ENCODE data around the gene FRMD4A.

Gene FRMD4A

DNA sequence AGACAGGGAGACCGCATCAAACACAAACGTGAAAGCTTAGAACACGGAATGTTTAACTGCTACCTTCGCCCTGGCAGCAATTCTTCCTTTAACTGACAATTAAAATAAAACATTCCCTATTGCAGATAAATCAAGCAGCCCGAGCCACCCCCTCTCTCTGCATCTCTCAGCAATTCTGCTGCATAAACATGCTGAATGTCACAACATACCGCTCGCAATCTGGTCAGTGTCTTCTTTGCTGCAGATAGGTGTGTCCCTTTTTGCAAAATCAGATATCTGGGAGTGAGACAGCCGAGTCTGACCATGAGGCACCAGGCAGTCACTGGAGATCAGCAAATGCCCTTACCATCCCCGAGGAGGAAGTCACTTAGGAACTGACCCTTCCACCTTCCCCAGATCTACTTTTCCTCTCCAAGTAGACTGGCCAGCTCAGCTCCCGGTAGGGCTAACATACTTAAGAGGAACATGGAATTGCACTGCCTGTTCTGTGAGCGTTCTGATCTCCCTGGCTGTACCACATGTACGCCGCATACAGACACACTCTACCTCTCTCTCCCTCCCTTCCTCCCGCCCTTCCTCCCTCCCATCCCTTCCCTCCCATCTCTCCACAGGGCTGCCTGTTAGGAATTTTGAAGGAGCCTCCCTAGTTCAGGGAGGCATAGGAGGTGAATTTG is at the start of gene FRMD4A:
Gene FRMD4A, minus strand, starts transcription at position 537 of the 674 bp plus-strand sequence.
- no peak for DNase-seq (ENCODE audit: low read depth in 2 of 2)

- no peak for DNase-seq (ENCODE audit: low read depth in 2 of 2)
Measured at GRCh38 chr10:14379556-14380280, 49.0 kb upstream of the FRMD4A start.

DNA sequence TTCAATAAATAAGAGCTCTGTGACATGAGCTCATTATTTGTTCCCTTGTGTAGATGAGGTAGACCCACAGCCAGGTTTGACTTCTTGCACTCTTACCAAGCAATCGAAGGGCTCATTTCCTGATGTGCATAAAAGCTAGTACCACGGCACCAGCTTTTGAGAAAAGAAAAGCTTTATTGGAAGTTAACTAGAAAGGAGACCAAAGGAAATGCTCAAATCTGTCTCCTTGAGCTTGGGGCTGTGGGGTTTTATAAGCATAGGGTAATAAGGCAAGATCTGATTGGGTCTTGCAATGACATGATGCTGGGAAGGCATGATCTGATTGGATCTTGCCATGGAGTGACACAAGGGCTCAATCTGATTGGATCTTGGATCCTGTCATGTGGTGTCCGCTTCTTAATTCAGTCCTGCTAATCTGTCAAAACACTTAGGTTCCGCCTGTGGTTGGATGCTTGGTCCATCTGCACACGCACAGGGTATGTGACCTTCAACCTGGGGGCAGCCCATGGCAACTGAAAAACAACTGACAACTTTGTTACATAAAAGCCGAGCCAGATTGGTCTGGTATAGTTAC is 47.8 kb upstream of the FRMD4A start:
- DNase-seq (ENCODE audit: low read depth in 2 of 2): no peak

DNA sequence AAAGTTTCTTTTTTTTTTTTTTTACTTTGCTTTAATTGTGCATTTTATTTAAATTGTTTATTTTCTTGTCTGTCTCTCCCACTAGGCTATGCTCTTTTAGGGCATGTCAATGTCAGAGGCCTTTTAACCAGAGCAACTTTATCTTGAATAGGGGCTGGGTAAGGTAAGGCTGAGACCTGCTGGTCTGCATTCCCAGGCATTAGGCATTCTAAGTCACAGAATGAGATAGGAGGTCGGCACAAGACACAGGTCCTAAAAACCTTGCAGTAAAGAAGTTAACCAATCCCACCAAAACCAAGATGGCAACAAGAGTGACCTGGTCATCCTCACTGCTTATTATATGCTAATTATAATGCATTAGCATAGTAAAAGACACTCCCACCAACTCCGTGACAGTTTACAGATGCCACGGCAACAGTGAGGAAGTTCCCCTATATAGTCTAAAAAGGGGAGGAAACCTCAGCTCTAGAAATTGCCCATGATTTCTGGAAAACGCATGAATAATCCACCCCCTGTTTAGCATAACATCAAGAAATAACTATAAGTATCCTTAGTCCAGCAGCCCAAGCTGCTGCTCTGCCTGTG is 47.0 kb upstream of the FRMD4A start:
- DNase-seq (ENCODE audit: low read depth in 2 of 2): no peak

- no peak for DNase-seq (ENCODE audit: low read depth in 2 of 2)
Measured at GRCh38 chr10:14374745-14375445, 44.2 kb upstream of the FRMD4A start.

DNA sequence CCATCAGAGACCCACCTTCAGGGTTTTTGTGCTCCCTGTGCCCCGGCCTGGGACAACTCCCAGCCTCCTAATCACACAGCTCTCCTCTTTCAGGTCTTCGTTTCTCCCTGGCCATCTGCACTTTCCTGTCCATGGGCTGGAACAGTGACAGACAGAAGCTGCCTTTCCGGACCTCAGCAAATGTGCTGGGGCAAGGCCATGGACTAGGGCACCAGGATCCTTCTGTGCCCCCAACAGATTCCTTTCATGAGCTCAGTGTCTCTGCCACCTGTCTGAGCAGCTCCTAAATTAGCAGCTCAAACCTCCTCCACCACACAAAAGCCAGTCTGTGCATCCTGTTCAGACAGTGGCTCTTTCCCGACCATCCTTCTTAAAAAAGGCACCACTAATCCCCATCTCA is 41.9 kb upstream of the FRMD4A start:
- no peak for DNase-seq (ENCODE audit: low read depth in 2 of 2)

- no peak for DNase-seq (ENCODE audit: low read depth in 2 of 2)
Measured at GRCh38 chr10:14371581-14371980, 40.9 kb upstream of the FRMD4A start.

- DNase-seq (ENCODE audit: low read depth in 2 of 2): no peak
Measured at GRCh38 chr10:14370894-14371293, 40.2 kb upstream of the FRMD4A start.

GRCh38 chr10:14369906-14370305 is 39.2 kb upstream of the FRMD4A start:
- DNase-seq (ENCODE audit: low read depth in 2 of 2): no peak

DNA sequence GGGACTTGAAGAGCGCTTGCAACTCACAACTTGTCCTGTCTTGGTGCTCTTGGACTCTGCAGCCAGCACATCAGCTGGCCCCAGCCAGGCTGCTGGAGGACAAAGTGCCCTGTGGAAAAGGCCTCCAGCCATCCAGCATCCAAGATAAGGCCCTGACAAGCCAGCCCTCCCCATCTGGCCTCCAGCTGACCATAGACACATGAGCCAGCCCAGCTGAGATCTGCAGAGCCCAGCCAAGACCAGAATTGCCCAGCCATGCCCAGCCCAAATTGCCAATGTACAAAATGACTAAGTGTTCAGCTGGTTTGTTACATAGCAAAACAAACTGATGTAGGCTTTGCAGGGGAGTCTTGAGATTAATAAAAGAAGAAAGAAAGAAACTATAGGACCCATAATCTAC is 36.0 kb upstream of the FRMD4A start:
- DNase-seq (ENCODE audit: low read depth in 2 of 2): no peak

GRCh38 chr10:14365266-14365665 is 34.5 kb upstream of the FRMD4A start:
- DNase-seq (ENCODE audit: low read depth in 2 of 2): no peak

GRCh38 chr10:14362104-14362503 is 31.4 kb upstream of the FRMD4A start:
- DNase-seq (ENCODE audit: low read depth in 2 of 2): no peak

DNA sequence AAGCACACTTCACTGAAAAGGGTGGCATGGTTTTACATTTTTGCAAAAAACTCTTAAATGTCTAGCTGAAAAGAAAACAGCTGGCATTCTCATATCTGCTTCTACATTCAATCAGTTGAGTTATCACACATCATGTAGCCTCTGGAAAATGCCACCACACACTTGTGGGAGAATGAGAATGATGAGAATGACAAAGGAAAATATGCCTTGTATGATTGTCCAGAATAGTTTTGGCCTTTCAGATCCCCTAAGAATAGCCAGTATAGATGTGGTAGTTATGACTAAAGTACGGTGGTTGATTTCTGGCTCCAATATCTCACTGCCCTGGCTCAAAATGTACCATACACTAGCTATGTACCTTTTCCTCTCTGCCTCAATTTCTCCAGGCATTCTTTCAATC is 30.2 kb upstream of the FRMD4A start:
- DNase-seq (ENCODE audit: low read depth in 2 of 2): no peak

- no peak for DNase-seq (ENCODE audit: low read depth in 2 of 2)
Measured at GRCh38 chr10:14360515-14360914, 29.8 kb upstream of the FRMD4A start.

DNA sequence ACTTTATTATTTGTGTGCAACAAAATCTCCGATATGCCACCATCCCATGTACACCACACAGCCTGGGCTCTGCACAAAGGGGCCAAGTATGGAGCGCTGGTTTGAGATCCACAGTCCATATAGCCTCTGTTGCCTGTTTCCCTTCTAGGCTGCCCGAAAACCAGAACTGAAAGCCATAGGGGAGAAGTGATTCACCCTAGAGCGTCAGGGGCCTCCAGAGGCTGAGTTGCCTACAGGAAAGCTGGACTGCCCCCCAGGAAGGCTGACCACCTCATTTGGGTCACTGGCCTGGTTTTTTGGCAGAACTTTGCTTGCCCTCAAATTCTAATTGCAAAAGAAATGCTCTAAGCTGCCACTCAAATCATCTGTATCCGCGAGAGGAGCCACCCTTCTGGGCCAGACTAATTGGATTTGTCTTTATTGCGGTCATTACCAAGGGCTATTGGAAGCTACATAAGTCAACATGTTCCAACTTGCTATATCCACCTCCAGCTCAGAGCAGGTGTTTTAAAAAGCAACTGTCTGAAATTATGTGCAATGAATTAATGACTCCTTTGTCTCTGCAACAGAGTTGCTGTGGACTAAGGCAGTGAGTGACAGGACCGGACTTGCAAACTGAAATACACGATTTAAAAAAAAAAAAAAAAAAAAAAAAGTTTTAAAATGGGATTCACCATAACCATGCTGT is 28.3 kb upstream of the FRMD4A start:
- DNase-seq (ENCODE audit: low read depth in 2 of 2): no peak

GRCh38 chr10:14356921-14357320 is 26.2 kb upstream of the FRMD4A start:
- DNase-seq (ENCODE audit: low read depth in 2 of 2): no peak

GRCh38 chr10:14355750-14356149 is 25.0 kb upstream of the FRMD4A start:
- no peak for DNase-seq (ENCODE audit: low read depth in 2 of 2)

- DNase-seq (ENCODE audit: low read depth in 2 of 2): no peak
Measured at GRCh38 chr10:14353291-14353913, 22.7 kb upstream of the FRMD4A start.

DNA sequence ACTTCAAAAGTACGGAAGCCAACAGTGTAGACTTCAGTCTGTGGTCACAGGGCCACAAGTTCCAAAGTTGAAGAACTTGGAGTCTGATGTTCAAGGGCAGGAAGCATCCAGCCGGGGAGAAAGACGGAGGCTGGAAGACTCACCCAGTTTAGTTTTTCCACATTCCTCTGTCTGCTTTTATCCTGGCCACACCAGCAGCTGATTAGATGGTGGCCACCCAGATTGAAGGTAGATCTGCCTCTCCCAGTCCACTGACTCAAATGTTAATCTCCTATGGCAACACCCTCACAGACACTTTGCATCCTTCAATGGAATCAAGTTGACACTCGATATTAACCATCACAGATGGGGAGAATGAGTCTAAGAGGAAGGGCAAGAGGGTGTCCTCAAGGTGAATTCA is 19.3 kb upstream of the FRMD4A start:
- DNase-seq (ENCODE audit: low read depth in 2 of 2): no peak

GRCh38 chr10:14349081-14349480 is 18.4 kb upstream of the FRMD4A start:
- no peak for DNase-seq (ENCODE audit: low read depth in 2 of 2)

- DNase-seq (ENCODE audit: low read depth in 2 of 2): no peak
Measured at GRCh38 chr10:14345262-14345661, 14.5 kb upstream of the FRMD4A start.
